ENCODE measurements around the gene ZNF839.
A peak's percentile ranks its signal among the peaks of the same experiment; 100 is the strongest.
"Not testable (repeated sequence)": the region's sequence is repeated elsewhere in the genome, so short reads cannot be mapped to it uniquely, and the experiment has no call there.

Gene ZNF839

DNA sequence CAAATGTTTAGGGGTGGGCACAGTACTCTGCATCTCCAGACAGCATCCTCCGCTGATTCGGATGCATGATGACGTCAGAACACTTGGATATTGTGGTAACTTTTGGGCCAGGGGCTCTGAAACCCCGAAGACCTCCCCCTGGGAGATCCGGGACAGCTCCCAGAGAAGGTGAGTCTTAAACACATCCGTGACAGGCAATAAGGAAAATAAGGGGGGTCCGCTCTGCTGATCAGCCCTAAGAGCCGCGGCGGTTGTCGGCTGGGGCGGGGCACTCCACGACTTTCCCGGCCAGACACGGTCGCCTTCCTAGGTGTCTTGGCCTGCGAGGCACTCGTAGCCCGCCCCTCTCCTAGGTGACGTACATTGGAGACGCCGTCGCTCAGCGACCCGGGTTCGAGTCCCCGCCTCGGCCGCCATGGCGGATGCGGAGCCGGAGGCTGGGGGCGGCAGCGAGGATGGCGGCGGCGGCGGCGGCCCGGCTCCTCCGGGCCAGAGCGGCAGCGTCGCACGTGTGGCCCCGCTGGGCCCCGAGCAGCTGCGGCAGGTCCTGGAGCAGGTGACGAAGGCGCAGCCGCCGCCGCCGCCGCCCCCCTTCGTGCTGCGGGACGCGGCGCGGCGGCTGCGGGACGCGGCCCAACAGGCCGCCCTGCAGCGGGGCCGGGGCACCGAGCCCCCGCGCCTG is at the start of gene ZNF839:
Gene ZNF839 (plus strand): TSS at position 396 of the 682 bp plus-strand sequence. CDS start 20 bp downstream, at position 416.
- peak; percentile 52 for DNase-seq

DNA sequence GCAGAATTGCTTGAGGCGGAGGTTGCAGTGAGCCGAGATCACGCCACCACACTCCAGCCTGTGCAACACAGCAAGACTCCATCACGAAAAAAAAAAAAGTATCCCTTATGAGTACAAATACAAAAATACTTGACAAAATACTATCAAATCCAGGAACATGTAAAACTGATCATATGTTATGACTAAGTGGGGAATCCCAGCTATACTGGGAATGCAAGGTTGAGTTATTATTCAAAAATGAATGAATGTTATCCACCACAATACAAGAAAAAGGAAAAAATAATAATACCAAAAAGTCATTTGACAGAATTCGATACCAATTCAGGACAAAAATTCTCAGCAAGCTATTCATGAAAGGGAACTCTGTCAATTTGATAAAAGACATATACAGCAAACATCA is 47.2 kb upstream of the ZNF839 start:
- DNase-seq: no peak

DNA sequence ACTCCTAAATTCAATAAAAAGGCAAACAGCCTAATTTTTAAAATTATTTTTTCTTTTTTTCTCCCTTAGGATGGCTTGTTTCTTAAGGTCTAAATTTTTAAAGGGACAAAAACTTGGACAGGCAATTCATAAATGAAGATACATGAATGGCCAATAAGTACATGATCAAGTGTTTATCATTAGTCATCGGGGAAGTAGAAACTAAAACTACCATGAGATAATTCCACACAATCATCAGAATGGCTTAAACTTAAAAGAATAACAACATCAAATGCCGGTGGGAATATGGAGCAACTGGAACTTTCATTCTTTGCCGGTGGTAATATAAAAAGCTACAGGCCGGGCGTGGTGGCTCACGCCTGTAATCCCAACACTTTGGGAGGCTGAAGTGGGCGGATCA is 43.7 kb upstream of the ZNF839 start:
- DNase-seq: no peak

DNA sequence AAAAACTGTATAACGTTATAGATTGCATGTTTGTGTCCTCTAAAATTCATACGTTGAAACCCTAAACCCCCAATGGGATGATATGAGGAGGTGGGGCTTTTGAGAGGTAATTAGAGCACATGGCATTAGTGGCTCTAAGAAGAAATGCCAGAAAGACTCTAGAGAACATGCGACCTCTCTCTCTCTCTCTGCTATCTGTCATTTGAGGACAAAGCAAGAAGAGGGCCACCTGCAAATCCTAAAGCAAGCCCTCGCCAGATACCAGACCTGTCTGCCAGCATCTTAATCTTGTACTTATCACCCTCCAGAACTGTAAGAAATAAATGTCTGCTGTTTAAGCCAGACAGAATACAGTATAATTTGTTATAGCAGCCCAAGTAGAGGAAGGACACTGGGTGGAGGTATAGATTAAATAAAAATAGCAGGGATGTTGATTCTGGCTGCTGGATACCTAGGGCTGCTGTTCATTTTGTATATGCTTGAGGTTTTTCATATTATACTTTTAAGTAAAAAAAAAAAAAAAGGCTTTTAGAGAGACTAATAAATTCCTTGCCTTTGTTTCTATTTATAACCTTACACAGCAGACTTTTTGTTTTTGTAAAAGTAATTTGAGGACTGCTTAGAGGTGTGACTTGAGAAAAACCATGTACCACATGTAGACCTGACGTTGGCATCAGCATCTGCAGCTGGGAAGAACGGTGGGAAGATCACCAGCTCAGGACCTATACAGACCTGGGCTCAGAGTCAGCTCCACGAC is 41.5 kb upstream of the ZNF839 start:
- peak; percentile 13 for DNase-seq

DNA sequence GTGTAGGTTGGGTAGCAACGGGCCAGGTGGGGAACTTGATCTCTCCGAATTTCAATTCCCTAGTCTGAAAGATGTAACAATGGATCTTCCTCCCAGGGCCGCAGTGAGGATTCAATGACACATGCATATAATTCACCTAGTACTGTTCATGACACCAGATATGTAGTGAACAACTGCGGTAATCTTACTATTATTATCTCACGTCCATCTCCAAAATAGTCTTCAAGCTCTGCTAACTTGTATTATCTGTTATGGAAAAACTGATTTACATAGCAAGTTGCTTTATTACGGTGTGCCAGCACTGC is 41.0 kb upstream of the ZNF839 start:
- DNase-seq: no peak

DNA sequence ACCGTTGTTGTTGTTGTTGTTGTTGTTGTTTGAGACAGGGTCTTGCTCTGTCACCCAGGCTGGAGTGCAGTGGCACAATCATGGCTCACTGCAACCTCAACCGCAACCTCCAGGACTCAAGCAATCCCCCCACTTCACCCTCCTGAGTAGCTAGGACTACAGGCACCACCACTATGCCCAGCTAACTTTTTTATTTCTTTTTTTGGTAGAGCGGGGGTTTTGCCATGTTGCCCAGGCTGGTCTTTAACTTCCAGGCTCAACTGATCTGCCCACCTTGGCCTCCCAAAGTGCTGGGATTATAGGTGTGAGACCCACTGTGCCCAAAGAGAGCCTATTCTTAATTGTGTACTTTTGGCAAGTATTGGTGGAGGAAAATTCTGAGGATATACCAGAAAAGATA is 40.3 kb upstream of the ZNF839 start:
- DNase-seq: no peak

DNA sequence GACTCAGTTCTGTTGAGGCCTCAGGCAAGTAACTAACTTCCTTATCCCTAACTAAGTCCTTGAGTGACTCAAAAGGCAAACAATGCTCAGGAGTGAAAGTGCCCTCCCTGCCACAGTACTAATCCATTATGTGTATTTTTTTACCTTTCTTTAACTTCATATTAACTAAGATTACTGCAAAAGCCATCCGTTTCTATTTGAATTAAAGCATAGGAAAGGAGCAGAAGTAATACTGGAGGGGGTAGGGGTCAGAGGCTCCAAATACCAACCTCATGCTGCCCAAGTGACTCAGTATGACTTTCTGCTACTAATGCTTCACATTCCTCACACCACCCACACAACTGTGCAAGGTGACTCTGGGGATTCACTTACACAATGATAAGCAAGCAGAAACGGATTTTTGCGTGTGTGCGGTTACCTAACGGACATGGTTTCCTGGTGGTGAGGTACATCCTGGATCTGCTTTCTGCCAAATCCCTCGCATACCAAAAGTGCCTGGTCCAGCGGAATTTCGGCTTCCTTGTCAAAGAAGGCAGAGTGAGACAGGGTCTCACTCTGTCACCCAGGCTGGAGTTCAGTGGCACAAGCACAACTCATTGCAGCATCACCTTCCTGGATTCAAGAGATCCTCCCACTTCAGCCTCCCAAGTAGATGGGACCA is 39.7 kb upstream of the ZNF839 start:
- no peak for DNase-seq

DNA sequence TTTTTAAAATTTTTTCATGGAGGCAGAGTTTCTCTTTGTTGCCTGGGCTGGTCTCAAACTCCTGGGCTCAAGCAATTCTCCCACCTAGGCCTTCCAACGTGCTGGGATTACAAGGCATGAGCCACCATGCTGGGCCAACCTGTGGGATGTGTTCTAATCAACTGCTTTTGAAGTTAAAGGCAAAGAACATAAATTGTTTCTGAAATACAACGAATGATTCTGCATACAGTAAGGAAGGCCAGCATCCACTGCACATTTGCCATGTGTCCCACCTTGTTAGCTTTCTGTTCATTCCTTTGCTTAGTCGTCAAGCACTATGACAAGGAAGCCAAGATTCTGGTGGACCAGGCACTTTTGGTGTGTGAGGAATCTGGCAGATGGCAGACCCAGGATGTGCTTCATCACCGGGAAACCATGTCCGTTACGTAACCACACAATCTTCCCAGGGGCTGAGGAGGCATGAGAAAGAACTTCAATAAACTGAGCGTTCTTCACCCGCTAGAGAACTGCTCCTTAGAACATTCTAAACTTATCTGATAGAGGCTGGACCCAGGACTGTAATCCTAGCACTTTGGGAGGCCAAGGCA is 39.1 kb upstream of the ZNF839 start:
- DNase-seq: no peak

DNA sequence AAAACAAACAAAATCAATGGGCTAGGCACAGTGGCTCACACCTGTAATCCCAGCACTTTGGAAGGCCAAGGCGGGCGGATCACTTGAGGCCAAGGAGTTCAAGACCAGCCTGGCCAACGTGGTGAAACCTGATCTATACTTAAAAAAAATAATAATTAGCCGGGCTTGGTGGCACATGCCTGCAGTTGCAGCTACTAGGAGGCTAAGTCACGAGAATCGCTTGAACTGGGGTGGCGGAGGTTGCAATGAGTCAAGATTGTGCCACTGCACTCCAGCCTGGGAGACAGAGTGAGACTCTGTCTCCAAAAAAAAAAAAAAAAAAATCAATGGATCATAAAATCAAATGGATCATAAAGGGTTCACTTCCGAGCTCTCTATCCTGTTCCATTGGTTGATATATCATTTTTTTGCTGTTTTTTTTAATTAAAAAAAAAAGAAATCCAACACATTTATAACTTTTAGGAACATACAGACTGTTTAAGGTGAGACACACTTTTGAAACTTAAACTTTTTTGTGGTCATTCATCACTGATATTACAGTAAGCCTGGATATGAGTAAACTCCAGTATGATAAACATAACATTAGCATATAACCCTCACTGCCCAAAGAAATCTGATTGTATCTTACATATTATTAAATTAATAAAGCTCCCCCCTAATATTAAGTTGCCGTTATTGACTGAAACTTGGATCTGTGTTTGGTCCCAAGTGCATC is 36.6 kb upstream of the ZNF839 start:
- DNase-seq: no peak

DNA sequence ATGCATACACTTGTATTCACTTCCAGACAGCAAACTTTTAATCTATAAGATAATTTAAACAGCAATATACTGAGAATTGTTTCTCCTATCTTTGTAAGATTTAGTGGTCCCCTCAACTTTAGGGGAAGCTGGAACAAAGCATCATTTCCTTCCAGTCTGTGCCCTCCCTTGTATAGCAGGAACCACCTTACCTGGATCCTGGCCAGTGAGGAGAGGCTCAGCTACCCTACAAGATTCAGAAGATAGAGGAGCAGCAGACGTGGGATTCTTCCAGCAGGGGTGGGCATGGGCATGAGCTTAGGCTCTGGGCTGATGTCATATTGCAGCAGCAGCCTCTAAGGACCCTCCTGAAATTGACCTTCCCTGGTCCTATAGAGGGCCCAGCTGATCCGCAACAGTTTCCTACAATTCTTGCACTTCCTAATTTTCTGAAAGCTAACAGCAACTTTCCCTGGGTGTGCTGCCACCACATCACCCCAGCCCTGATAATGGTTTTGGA is 35.9 kb upstream of the ZNF839 start:
- DNase-seq: no peak

DNA sequence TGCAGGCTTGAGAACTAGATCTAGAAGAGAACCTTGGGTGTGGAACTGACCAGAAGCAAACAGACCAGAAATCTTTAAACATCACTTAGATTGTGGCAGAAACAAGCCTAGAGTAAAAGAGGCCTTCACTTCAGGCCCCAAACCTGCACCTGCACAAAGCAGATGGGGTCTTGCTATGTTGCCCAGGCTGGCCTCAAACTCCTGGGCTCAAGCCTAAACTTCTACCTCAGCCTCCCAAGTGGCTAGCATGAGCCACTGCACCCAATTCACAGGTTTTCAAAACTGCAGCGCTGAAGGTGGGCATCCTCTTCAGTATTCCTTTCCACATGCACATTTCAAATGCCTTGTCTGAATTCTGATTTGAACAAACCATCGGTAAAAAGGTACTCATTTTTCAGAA is 34.4 kb upstream of the ZNF839 start:
- no peak for DNase-seq

DNA sequence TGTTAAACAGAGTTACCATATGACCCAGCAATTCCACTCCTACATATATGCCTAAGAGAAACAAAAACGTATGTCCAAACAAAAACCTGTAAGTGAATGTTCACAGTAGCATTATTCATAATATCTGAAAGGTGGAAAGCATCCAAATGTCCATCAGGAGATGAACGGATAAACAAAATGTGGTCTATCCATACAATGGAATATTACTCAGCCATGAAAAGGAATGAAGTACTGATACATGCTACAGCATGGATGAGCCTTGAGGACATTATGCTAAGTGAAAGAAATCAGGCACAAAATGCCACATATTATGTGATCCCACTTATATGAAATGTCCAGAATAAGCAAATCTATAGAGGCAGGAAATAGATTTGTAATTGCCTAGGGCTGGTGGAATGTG is 31.4 kb upstream of the ZNF839 start:
- DNase-seq: no peak

DNA sequence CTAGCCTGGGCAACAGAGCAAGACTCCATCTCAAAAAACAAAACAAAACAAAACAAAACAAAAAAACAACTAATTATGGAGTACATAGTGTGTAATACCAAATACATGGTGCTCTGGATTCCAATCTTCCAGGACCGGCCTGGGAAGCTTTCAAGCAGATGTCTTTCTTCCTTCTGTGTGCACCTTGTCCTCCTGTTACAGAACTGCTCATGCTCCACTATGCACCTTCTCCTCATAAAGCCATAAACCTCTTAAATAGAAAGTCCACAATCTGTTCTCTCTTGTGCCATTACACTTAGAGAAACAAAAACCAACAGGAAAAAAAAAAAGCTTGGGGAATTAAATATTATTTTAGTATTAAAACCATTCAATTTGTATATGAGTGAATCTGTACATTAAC is 27.1 kb upstream of the ZNF839 start:
- no peak for DNase-seq

DNA sequence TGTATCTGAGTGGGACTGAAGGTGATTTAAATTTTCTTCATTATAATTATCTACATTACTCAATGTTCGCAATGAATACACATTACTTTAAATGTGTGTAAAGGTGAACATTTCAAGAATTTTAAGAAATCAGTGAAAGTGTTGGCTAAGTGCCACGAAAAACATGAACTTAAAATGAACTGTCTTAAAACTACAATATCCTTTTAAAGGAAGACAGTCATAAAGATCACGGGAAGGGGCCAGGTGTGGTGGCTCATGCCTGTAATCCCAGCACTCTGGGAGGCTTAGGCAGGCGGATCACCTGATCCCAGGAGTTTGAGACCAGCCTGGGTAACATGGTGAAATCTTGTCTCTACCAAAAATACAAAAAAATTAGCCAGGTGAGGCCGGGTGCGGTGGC is 25.8 kb upstream of the ZNF839 start:
- DNase-seq: no peak

DNA sequence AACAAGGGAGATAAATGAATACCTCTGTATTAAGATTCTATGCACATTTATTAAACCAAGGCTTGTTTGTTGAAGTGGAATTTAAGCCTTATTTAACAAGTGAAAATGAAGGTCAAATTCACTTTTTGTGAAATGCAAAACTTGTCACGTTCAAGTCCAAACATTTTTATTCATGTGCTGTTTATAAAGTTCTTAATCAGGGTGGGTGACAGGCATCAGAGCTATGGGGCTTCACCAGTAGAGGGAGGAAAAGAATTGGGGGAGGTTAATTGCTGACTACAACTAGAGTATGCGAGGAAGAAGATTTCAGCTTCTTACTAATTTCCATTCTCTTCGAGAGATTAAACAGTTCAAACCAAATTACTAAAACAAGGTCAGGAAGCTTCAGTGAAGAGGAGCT is 24.3 kb upstream of the ZNF839 start:
- DNase-seq: no peak

DNA sequence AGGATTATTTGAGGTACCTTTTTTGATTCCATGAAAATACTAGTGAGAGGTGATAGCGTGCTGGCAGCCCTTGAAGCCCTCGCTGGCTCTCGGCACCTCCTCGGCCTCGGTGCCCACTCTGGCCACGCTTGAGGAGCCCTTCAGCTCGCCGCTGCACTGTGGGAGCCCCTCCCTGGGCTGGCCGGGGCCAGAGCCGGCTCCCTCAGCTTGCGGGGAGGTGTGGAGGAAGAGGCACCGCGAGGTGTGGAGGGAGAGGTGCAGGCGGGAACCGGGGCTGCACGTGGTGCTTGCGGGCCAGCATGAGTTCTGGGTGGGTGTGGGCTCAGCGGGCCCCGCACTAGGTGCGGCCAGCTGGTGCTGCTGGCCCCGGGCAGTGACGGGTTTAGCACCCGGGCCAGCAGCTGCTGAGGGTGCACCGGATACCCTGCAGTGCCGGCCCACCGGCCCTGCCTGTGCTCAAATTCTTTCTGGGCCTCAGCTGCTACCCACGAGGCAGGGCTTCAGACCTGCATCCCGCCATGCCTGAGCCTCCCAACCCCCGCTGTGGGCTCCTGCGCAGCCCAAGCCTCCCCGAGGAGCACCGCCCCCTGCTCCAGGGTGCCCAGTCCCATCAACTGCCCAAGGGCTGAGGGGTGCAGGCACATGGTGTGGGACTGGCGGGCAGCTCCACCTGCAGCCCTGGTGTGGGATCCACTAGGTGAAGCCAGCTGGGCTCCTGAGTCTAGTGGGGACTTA is 21.9 kb upstream of the ZNF839 start:
- no peak for DNase-seq

DNA sequence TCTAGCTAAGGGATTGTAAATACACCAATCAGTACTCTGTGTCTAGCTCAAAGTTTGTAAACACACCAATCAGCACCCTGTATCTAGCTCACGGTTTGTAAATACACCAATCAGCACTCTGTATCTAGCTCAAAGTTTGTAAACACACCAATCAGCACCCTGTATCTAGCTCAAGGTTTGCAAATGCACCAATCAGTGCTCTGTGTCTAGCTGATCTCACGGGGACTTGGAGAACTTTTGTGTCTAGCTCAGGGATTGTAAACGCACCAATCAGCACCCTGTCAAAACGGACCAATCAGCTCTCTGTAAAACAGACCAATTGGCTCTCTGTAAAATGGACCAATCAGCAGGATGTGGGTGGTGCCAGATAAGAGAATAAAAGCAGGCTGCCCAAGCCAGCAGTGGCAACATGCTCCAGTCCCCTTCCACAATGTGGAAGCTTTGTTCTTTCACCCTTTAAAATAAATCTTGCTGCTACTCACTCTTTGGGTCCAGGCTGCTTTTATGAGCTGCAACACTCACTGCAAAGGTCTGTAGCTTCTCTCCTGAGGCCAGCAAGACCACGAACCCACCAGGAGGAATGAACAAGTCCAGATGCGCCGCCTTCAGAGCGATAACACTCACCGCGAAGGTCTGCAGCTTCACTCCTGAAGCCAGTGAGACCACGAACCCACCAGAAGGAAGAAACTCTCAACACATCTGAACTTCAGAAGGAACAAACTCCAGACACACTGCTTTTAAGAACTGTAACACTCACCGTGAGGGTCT is 21.1 kb upstream of the ZNF839 start:
- not testable (repeated sequence) for DNase-seq

DNA sequence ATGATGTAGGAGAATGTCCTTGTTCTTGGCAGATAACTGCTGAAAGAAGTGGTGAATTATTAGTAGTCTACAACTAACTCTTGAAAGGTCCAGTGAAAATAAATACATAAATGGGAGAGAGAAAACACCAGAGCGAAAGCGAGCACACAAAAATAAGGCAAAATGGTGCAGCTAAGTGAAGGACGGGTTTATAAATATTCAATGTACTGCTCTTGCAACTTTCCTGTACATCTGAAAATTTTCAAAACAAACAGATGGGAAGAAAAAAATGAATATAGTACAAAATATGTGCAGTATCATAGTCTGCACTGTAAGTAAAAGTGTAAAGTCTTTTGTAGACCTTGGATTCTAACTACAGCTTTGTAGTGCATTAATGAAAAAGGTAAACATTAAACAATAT is 15.9 kb upstream of the ZNF839 start:
- no peak for DNase-seq

DNA sequence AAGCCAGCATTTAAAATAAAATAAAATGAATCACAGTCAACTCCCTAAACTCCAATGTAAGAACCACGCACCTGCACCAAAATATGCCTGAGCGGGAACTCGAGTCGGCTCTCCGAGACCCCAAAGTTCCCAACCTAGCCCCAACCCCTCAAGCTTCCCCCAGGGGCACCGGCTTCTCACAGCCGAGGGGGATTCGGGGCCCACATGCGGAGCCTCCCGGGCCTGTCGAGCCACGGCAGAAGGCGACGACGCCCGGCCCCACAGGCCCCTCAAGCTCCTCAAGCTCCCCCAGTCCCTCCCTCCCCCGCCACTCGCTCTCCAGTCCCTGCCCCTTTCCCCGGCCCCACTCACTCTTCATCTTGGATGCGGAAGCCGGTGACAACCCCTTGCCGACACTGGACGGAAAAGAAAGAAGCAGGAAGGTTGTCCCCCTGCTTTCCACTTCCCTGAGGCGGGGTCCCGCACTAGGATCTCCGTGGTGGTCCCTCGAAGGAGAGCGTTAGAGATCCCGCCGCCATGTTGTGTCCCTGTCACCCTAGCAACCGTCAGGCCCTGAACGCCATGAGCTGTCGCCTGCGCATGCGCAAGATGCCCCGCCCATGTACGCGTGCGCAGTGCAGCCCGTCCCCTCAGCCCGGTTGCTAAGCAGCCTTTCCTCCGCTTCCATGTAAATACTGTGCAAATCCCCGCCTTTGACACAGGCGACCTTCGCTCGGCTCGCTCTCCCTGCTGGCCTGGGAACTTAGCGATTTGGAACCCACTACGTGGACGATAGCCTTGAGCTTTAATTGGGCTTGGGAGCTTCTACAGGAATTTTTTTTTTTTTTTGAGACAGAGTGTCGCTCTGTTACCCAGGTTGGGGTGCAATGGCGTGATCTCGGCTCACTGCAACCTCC is 14.7 kb upstream of the ZNF839 start, which contains the start of gene MOK:
Gene MOK (minus strand): TSS at position 554 of the 896 bp plus-strand sequence. CDS start 196 bp downstream, at position 358.
- DNase-seq: peak; percentile 80
